NCI-H146 treated with DMSO at 0.1 percent for 48 hours (cell line): ENCODE measurements around the gene TEX48.

Experiments used
- DNase-seq: peaks from one replicate; lab custom pipeline; 2025; ENCODE audit not compliant: unreplicated experiment; lab: John Stamatoyannopoulos, UW

TEX48 gene

GRCh38 chr9:114669961-114670360 lies 12.0 kb downstream of the TEX48 start:
- DNase-seq, result no peak

GRCh38 chr9:114668146-114668545 lies 13.8 kb downstream of the TEX48 start:
- no peak for DNase-seq

- no peak for DNase-seq
Observed at GRCh38 chr9:114666851-114667250, 15.1 kb downstream of the TEX48 start.

- DNase-seq, result no peak
Observed at GRCh38 chr9:114666401-114666800, 15.6 kb downstream of the TEX48 start.

- DNase-seq, result no peak
Observed at GRCh38 chr9:114664181-114664580, 17.8 kb downstream of the TEX48 start.

DNA sequence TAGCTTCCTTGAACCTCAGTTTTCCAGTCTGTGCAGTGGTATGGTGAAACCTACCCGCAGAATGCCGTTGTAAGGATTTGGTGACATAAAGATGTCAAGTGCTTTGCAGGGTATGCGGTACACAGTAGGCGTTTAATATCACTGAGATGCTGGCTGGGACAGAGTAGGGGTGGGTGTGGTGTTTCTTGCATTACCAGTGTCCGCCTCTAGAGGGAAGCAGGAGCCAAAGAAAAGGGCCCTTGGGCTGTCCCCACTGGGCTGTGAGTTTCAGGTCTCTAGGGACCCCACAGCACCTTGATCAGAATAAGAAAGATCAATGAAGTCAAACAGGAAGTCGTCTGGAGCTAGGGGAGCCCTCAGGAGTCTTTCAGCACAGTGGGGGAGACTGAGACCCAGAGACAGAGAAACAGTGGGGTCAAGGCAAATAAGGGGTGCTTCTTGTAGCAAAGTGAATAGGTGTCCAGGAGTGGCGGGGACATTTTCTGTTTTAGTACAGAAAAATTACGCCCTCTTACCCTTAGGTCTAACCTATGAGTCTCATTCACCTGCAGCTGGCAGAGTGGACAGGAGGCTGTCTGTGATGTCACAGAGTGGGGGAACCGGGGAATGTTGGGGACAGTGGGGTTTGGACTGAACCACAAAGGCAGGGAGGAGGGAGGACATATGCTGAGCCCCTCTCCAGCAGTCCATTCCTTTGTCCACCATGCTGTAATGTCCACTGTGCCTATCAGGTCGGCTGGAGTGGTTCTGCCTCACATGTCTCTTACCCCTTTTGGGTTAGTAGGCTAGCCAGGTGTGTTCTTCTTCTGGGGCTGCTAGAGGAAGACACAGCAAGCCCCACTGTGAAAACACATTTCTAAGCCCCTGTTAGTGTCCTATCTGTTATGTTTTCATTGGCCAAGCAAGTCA lies 19.7 kb downstream of the TEX48 start:
- no peak for DNase-seq

DNA sequence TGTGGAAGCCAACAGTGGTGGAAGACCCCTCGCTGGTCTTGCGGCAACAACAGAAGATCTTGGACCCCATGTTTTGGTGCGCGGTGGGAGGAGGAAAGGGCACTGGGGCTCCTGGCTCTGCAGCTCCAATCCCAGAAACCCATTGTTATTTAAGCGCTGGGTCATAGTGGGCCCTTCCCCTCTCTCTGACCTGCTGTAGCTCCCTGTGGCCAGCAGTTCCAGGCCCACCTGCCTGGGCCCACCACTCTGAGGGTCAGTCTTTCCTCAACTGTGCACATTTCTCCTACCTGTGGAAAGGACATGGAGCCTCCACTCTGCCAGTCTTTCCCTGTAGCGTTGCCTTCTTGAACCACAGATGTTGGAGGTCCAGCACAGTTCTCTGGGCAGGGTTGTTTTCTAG lies 24.3 kb downstream of the TEX48 start, which contains the start of gene TEX53:
Gene TEX53 (minus strand): TSS at position 101 of the 400 bp plus-strand sequence. CDS start 31 bp downstream, at position 70.
- no peak for DNase-seq

DNA sequence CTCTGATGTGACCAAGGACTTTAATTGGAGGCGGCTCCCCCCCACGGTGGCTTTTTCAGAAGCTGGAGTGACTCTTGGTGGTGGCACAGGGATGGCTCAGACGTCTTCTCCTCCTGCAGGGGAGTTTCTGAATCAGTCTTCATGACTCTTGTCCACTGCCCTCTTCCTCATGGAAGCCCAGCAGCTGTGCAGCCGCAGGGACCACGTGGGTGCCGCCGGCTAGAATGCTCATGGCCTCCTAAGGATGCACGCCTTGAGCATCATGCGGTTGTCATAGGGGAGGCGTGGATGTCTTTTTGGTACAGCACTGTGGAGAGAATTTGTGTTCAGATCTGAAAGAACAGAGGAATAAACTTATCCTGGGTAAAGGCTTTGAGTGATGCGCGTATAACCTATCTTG lies 25.7 kb downstream of the TEX48 start:
- DNase-seq, result no peak

DNA sequence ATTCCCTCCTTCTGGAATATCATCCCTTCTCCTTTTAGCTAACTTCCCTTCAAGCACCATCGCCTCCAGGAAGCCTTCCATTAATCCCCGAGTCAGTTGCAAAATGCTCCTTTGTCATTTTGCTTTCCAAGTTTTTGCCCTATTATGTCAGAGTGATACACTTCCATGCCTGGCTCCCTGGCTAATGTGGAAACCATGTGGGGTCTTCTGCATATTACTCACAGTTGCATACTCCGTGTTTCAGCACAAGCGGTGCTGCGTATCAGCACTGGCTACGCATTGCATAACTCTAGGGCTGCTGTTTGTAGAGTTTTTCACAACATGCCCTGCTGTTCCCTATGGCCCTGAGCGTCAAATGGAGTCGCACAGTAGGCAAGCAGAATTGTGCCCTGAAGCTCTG lies 26.3 kb downstream of the TEX48 start:
- DNase-seq, result no peak

DNA sequence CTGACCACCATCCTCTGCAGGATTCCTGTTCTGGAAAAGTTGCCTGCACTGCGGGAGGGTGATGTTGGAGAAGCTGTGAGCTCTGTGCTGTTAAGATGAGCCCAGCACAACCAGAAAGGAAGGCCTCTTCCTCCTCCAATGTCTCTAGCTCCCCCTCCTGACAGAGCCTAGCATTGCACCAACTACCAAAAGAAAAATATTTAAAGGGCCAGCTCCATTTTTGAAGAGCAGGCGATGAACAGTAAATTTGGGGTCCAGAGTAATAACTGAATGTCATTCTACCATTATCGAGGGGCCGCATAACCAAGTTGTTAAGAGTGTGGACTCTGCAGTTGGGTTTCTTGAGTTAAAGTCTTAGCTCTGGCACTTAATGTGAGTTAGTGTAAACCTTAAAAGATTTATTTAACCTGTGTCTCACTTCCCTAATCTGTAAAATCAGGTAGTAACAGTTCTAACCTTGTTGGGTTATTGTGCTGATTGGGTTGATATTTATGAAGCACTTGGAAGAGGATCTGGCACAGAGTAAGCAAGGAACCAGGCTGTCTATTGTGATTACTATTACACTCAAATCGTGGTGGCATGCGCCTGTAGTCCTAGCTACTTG lies 28.3 kb downstream of the TEX48 start:
- peak; percentile 35 for DNase-seq

- no peak for DNase-seq
Observed at GRCh38 chr9:114652776-114653555, 29.0 kb downstream of the TEX48 start.

DNA sequence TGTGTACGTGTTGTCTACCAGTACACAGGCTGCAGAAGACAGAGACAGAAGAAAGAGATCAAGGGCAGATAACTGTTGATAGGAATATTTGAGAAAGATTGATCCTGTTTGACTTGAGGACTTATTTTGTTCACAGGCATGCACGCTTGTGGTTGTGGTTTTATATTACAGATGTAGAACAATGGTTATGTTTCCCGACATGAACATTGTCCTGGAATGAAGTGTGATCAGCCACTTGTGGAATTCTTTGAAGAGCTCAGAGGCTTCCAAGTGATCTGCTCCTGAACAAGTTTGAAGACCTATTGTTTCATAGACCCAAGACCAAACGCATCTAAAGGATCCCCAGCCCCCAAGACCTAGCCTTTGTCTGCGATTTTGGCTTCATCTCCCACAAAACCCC lies 38.1 kb downstream of the TEX48 start:
- DNase-seq, result no peak

DNA sequence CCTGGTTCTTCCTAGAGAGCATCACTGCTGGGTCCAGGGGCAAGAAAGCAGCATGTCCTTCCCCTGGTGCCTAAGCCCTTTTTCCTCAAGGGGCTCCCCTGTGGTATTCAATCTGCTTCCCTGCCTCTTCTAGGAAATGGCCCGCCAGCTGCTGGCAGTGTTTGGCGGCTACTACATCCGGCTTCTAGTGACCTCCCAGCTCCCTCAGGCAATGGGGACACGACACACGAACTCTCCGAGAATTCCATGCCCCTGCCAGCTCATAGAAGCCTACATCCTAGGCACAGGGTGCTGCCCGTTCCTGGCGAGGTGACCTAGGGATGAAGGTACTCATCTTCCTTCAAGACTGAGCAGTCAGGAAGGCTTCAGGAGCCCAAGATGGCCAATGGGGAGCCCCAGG lies 39.0 kb downstream of the TEX48 start:
- no peak for DNase-seq

DNA sequence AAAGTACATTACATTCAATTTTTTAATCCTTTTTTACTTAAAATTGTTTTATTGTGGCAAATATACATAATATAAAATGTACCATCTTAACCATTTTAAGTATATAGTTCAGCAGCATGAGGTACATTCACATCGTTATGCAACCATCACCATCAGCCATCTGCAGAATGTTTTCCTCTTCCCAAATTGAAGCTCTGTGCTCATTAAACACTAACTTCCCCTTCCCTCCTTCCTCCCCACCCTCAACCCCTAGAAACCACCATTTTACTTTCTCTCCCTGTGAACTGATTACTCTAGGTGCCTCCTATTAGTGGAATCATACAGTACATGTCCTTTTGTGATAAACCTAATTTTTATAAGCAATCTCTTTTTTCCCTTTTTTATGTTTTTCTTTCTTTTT lies 40.0 kb downstream of the TEX48 start:
- no peak for DNase-seq

DNA sequence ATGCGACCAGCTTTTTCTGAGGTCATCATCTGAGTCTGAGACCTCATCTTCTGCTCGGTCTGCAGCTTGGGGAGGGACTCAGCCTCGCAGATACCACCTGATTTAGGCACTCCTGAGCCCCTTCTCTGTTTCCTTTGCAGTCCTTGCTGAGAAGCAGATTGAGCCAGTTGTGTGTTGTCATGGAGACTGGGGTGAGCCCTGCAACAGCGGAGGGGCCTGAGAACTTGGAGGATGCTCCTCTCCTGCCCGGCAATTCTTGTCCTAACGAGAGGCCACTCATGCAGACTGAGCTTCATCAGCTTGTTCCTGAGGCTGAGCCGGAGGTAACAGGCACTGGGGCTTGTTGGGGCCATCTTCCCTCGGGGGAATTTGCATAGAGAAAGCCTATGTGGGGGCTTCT lies 43.6 kb downstream of the TEX48 start:
- no peak for DNase-seq

GRCh38 chr9:114634387-114634786 lies 47.6 kb downstream of the TEX48 start:
- no peak for DNase-seq

DNA sequence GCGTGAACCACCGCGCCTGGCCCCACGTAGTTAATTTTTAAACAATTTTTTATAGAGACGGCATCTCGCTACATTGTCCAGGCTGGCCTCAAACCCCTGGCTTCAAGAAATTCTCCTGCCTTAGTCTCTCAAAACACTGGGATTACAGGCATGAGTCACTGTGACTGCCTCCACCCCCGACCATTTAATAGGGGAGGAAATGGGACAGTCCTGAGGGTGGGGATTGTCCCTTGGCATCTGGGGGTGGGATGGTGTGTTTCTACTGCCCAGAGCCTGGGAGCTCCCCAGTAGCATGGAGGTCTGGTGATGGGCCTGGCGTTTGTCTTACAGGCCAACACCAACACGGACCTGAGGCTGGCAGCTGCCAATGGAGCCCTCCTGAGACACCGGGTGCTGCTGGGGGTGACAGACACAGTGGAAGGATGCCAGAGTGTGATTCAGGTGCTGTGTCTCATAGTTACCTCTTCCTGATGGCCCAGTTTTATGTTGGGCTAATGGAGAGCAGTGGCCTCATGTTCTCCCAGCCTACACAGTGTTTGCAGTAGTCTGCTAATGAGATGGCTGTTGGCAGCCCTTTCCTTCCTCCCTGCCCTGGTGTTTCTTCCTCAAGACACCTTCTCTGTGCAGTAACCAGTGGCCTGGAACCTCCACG lies 48.4 kb downstream of the TEX48 start:
- no peak for DNase-seq

DNA sequence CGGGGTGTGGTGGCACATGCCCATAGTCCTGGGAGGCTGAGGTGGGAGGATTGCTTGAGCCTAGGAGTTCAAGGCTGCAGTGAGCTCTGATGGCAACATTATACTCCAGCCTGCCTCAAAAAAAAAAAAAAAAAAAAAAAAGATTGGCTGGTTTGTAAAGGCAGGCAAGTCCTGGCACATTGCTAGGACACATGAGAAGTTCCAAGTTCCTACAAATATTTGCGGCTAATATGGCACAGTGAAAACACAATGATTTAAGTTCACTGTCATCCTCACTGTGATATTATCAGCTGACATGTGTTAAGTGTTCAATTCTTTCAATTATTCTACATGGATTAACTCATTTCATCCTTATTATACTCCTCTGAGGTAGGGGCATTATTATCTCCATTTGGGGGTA lies 50.8 kb downstream of the TEX48 start:
- no peak for DNase-seq

DNA sequence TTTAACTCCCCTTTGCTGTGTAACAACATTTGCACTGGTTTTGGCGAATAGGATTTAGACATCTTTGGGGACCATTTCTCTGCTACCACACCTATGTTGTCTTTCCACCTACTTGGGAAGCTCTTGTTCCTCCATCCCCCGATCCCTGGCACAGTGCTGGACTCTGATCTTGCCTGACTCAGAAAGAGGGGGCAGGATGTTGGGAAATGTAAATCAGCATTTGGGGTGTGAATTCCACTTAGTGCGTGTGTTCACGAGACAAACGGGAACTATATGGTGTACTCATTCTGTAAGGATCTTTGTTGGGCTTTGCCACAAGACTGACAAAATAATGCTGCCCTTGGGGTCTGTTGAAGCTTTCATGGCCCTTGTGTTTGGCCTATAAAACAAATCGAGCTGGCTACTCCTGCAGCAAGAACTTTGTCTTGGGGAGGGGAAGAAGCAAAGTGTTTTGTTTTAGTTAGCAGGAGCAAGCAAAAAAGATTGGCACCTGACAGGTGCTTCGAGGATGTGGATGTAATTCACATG lies 52.4 kb downstream of the TEX48 start:
- DNase-seq, result no peak

GRCh38 chr9:114627553-114627952 lies 54.4 kb downstream of the TEX48 start:
- DNase-seq, result no peak
